GM19035 (cell line): ENCODE results near the gene GPR183.
"Not testable (repeated sequence)": the region's sequence is repeated elsewhere in the genome, so short reads cannot be mapped to it uniquely, and the experiment has no call there.

Experiments
- ATAC-seq: cut with Tn5 transposase; IDR thresholded peaks from one replicate; pipeline ENCODE4 v1.9.1; 2021; ENCODE audit not compliant: unreplicated experiment

The GPR183 gene

GRCh38 chr13:99250982-99251825, 56.0 kb downstream of the GPR183 start:
- no peak for ATAC-seq

DNA sequence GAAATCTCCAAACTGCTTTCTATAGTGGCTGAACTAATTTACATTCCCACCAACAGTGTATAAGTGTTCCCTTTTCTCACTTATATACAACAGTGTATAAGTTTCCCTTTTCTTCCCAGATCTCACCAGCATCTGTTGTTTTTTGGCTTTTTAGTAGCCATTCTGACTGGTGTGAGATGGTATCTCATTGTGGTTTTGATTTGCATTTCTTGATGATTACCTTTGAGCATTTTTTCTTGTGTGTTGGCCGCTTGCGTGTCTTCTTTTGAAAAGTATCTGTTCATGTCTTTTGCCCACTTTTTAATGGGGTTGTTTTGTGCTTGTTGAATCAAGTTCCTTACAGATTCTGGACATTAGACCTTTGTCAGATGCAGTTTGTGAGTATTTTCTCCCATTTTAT, 57.6 kb downstream of the GPR183 start:
- ATAC-seq: not testable (repeated sequence)

DNA sequence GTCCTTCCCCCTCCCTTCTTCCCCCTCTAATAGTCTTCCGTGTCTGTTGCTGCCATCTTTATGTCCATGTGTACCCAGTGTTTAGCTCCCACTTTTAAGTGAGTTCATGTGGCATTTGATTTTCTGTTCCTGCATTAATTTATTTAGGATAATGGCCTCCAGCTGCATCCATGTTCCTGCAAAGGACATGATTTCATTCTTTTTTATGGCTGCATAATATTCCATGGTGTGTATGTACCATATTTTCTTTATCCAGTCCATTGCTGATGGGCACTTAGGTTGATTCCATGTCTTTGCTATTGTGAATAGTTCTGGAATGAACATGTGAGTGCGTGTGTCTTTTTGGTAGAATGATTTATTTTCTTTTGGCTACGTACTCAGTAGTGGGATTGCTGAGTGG, 58.0 kb downstream of the GPR183 start:
- ATAC-seq: not testable (repeated sequence)

GRCh38 chr13:99246100-99246499, 61.1 kb downstream of the GPR183 start:
- ATAC-seq: no peak
